SK-N-SH (cell line): ENCODE measurements around the gene LDAF1.

Source experiments
- CHD2 ChIP-seq: fragments of 150-350 bp; IDR thresholded peaks from 2 replicates; pipeline ENCODE4 v1.6.1; 2018; ENCODE audit warnings: low read length; ENCODE audit not compliant: partially characterized antibody
- RFX5 ChIP-seq: IDR thresholded peaks from 2 replicates; pipeline ENCODE4 v1.6.1; 2012; ENCODE audit warnings: mild to moderate bottlenecking, improper control_type of control experiment, low read length
- SIN3A ChIP-seq: IDR thresholded peaks from 2 replicates; pipeline ENCODE4 v1.6.1; 2012; ENCODE audit warnings: low read depth, mild to moderate bottlenecking, low read length, moderate library complexity, borderline replicate concordance
- TAF1 ChIP-seq: IDR thresholded peaks from 2 replicates; pipeline ENCODE4 v1.6.1; 2012; ENCODE audit warnings: low read depth, mild to moderate bottlenecking, low read length, moderate library complexity, borderline replicate concordance
- TCF12 ChIP-seq: IDR thresholded peaks from 2 replicates; pipeline ENCODE4 v1.4.0; 2012
- YY1 ChIP-seq: IDR thresholded peaks from 2 replicates; pipeline ENCODE4 v1.4.0; 2012; ENCODE audit warnings: low read depth, mild to moderate bottlenecking
- TF ChIP-seq, protein P1 (sequence below): fragments of 200-600 bp; sonication (generic); IDR thresholded peaks from 2 replicates; pipeline ENCODE4 v1.6.1; 2017; ENCODE audit warnings: antibody characterized with exemption, mild to moderate bottlenecking, moderate library complexity

DNA sequence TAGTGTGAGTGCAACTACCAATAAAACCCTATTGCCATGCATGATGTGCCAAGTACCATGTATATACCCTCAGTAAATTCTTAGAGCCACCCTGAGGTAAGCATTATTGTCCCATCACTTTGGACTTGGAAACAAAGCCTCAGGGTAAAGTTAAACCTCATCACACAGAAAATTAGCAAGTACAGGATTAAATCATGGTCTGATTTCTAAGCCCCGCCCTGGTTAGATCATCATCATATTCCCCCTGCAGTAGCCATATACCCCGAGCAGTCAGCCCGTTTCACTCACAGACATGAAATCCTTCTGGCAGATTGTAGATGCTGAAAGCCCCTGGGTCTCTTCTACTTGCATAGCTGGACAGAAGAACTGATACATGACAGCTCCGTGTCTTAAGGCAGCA lies 48.1 kb downstream of the LDAF1 start:
- TF ChIP-seq TAF1 (no peak), SIN3A (no peak), CHD2 (no peak), RFX5 (no peak), TCF12 (no peak), YY1 (no peak)
- TF ChIP-seq, protein P1, sequence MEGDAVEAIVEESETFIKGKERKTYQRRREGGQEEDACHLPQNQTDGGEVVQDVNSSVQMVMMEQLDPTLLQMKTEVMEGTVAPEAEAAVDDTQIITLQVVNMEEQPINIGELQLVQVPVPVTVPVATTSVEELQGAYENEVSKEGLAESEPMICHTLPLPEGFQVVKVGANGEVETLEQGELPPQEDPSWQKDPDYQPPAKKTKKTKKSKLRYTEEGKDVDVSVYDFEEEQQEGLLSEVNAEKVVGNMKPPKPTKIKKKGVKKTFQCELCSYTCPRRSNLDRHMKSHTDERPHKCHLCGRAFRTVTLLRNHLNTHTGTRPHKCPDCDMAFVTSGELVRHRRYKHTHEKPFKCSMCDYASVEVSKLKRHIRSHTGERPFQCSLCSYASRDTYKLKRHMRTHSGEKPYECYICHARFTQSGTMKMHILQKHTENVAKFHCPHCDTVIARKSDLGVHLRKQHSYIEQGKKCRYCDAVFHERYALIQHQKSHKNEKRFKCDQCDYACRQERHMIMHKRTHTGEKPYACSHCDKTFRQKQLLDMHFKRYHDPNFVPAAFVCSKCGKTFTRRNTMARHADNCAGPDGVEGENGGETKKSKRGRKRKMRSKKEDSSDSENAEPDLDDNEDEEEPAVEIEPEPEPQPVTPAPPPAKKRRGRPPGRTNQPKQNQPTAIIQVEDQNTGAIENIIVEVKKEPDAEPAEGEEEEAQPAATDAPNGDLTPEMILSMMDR = no peak
